Large intestine (tissue), 3 donors: Measurements from ENCODE around the gene TTC16. TPM values are rescaled to one million over a fixed set of nuclear protein-coding genes. Genes with fewer than 3 reads are reported as not detected.
"Not testable (repeated sequence)": the region's sequence is repeated elsewhere in the genome, so short reads cannot be mapped to it uniquely, and the experiment has no call there.

Experiments used
- DNase-seq, 2 donors: peaks; one replicate each; pipeline versions ENCODE4 v3.0.0 to v3.0.0-alpha.2; 2013
- H3K27ac ChIP-seq: one replicate; pipeline ENCODE4 v1.5.1; 2013; ENCODE audit warnings: low read length
- H3K27me3 ChIP-seq: 2 replicates; pipeline ENCODE4 v1.6.1; 2013; ENCODE audit warnings: low read length; ENCODE audit not compliant: control insufficient read depth, insufficient read depth
- H3K36me3 ChIP-seq: 2 replicates; pipeline ENCODE4 v1.6.1; 2013; ENCODE audit warnings: low read length; ENCODE audit not compliant: control insufficient read depth, insufficient read depth
- H3K4me1 ChIP-seq: one replicate; pipeline ENCODE4 v1.6.1; 2013; ENCODE audit warnings: low read length; ENCODE audit not compliant: control insufficient read depth, insufficient read depth
- H3K4me3 ChIP-seq: one replicate; pipeline ENCODE4 v1.5.1; 2013; ENCODE audit warnings: low read length
- H3K9me3 ChIP-seq: one replicate; pipeline ENCODE4 v1.6.1; 2013; ENCODE audit warnings: mild to moderate bottlenecking, low read depth, low read length, moderate library complexity; ENCODE audit not compliant: control insufficient read depth
- WGBS: methylation state at CpG from one replicate; pipeline ENCODE4 v1.1.5; 2013; ENCODE audit warnings: low lambda C conversion rate; ENCODE audit not compliant: insufficient coverage; 5-methylcytosine and 5-hydroxymethylcytosine counted together
- polyA plus RNA-seq: library from polyadenylated mRNA; unstranded; fragments of 120-200 nt; gene quantifications from one replicate; pipeline ENCODE4 v1.2.1, GENCODE V29; 2013

The TTC16 gene
- polyA plus RNA-seq, 1 donor = 0.03 TPM

- DNase-seq = no peak
- WGBS = no CpG with 5 or more reads among the region's 15 CpGs
- H3K36me3 ChIP-seq = no peaks in the 10 kb centered on the region
- no peaks in the 10 kb centered on the region for H3K9me3 ChIP-seq
- no peak overlapping the region for H3K27ac ChIP-seq
- H3K27me3 ChIP-seq = peaks cover 12% of the 10 kb centered on the region
- H3K4me1 ChIP-seq = peaks cover 2% of the 10 kb centered on the region
- no peak overlapping the region for H3K4me3 ChIP-seq
These were observed 60.5 kb downstream of the TTC16 start for GRCh38 chr9:127776195-127776923.

DNA sequence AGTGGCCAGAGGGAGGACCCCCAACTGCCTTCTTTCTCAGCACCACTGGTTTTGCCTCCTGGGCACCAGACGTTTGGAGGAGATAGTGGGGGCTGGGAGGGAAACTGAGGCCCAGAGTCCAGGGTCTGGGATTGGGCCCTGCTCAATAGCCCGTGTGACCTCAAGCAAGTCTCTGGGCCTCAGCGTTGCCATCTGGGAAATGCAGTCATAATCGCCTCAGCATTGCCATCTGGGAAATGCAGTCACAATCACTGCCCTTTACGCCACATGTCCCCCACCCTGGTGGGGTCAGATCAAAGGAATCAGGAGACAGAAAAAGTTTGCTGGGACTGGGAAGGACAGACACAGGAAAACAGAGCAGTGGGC, 61.0 kb downstream of the TTC16 start:
- WGBS = no CpG with 5 or more reads among the region's 5 CpGs
- no peak overlapping the region for H3K27ac ChIP-seq
- peaks cover 12% of the 10 kb centered on the region for H3K27me3 ChIP-seq
- no peaks in the 10 kb centered on the region for H3K9me3 ChIP-seq
- H3K4me3 ChIP-seq = no peak overlapping the region
- no peak for DNase-seq
- no peaks in the 10 kb centered on the region for H3K36me3 ChIP-seq
- H3K4me1 ChIP-seq = no peaks in the 10 kb centered on the region

DNA sequence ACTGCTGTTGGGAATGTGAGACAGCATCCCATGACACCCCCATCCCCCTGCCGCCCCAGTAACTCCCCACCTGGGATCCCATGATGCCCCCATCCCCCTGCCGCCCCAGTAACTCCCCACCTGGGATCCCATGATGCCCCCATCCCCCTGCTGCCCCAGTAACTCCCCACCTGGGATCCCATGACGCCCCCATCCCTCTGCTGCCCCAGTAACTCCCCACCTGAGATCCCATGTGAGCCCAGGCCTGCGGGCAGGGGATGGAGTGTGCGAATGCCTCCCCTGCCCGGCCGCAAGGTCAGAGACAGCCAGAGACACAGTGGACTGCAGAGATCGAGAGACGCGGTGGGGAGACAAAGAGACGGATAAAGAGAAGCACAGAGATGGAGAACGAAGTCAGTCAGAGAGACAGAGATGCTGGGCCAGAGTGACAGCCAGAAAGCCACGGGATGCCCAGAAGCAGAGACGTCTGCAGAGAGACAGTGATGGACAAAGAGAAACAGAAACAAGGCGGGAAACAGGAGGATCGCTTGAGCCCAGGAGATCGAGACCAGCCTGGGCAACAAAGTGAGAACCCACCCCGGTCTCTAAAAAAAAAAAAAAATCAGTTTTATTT, 61.6 kb downstream of the TTC16 start:
- Histone ChIP-seq H3K27me3 (peaks cover 12% of the 10 kb centered on the region), H3K27ac (no peak overlapping the region), H3K4me3 (no peak overlapping the region), H3K9me3 (no peaks in the 10 kb centered on the region), H3K4me1 (no peaks in the 10 kb centered on the region), H3K36me3 (no peaks in the 10 kb centered on the region)
- no peak for DNase-seq
- 97% methylated on average over 5 of the region's 18 CpGs for WGBS

DNA sequence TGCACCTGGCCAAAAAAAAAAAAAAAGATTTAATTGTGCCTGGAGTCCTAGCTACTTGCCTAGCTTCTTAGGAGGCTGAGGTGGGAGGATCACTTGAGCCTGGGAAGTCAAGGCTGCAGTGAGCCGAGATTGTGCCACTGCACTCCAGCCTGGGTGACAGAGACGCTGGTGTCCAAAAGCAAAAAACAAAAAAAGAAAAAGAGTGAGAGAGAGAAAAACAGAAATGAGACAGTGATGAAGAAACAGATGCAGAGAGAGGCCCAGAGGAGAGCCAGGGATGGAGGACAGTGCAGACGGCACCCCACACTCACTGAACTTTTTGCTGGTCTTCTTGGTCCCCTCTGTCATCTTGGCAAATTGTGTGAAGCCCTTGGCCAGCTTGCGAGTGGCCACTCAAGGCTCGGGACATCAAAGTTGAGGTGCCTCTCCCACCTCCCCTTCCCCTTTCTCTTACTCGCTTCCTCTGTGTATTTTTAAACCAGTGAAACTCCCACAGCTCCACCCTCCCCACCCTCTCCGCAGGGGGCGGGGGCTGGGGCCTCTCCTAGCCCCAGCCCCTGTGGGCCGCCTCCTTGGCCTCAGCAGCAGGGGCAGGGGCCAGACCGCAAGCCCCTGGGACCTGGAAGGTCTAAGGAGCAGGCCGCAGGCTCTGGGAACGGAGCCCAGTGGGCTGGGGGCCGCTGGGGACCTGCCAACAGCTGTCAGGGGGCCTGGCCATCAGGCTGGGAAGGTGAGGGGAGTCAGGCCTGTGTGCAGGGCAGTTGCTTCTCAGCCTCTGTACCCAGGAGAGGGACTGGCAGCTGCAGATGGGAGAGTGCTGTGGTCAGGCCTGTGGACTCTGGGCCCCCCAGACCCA, 62.6 kb downstream of the TTC16 start, which contains the start of gene SH2D3C:
SH2D3C (minus strand) TSS at position 387 of the 856 bp plus-strand sequence; CDS start at position 348, 39 bp downstream.
- DNase-seq = no peak
- H3K9me3 ChIP-seq = no peaks in the 10 kb centered on the region
- peaks cover 3% of the 10 kb centered on the region for H3K4me1 ChIP-seq
- H3K36me3 ChIP-seq = no peaks in the 10 kb centered on the region
- H3K27me3 ChIP-seq = peaks cover 8% of the 10 kb centered on the region
- 56% methylated on average over 2 of the region's 13 CpGs for WGBS
- H3K4me3 ChIP-seq = peak within 1 kb of the TSS; percentile 16
- peak within 1 kb of the TSS; percentile 21 for H3K27ac ChIP-seq

- H3K4me3 ChIP-seq = no peak overlapping the region
- no CpG with 5 or more reads among the region's 17 CpGs for WGBS
- H3K9me3 ChIP-seq = no peaks in the 10 kb centered on the region
- peaks cover 6% of the 10 kb centered on the region for H3K4me1 ChIP-seq
- H3K27ac ChIP-seq = peak overlapping the region; percentile 21
- H3K27me3 ChIP-seq = peaks cover 11% of the 10 kb centered on the region
- DNase-seq = no peak
- no peaks in the 10 kb centered on the region for H3K36me3 ChIP-seq
These were observed 63.5 kb downstream of the TTC16 start for GRCh38 chr9:127779136-127779981.

GRCh38 chr9:127780126-127780885, 64.4 kb downstream of the TTC16 start:
- no peak for DNase-seq
- Histone ChIP-seq H3K27ac (no peak overlapping the region), H3K4me3 (no peak overlapping the region), H3K36me3 (no peaks in the 10 kb centered on the region), H3K27me3 (peaks cover 10% of the 10 kb centered on the region), H3K4me1 (peaks cover 10% of the 10 kb centered on the region), H3K9me3 (no peaks in the 10 kb centered on the region)
- no CpG with 5 or more reads among the region's 20 CpGs for WGBS

- H3K27ac ChIP-seq = not testable (repeated sequence)
- no CpG with 5 or more reads among the region's 9 CpGs for WGBS
- peaks cover 10% of the 10 kb centered on the region for H3K4me1 ChIP-seq
These were observed 65.0 kb downstream of the TTC16 start for GRCh38 chr9:127780909-127781308.

More at GRCh38 chr9:127780909-127781308, 65.0 kb downstream of the TTC16 start:
- H3K9me3 ChIP-seq, H3K27me3 ChIP-seq, H3K36me3 ChIP-seq, DNase-seq, H3K4me3 ChIP-seq: not testable (repeated sequence)
